HG03460 (cell line): Measurements from ENCODE around the gene GFPT2.

Experiments used
- ATAC-seq: cut with Tn5 transposase; IDR thresholded peaks from one replicate; pipeline ENCODE4 v1.9.1; 2021; ENCODE audit not compliant: unreplicated experiment

Gene GFPT2

GRCh38 chr5:180334751-180335613, 18.2 kb downstream of the GFPT2 start:
- ATAC-seq = no peak

- no peak for ATAC-seq
Observed at GRCh38 chr5:180334176-180334575, 19.0 kb downstream of the GFPT2 start.

- ATAC-seq = no peak
Observed at GRCh38 chr5:180333661-180334060, 19.5 kb downstream of the GFPT2 start.

GRCh38 chr5:180332861-180333260, 20.3 kb downstream of the GFPT2 start:
- ATAC-seq = no peak

GRCh38 chr5:180332051-180332517, 21.1 kb downstream of the GFPT2 start:
- no peak for ATAC-seq

- ATAC-seq = no peak
Observed at GRCh38 chr5:180331647-180331950, 21.5 kb downstream of the GFPT2 start.

GRCh38 chr5:180330810-180331646, 22.1 kb downstream of the GFPT2 start:
- ATAC-seq = no peak

GRCh38 chr5:180330270-180330648, 22.9 kb downstream of the GFPT2 start:
- ATAC-seq = no peak

GRCh38 chr5:180329606-180330269, 23.4 kb downstream of the GFPT2 start:
- ATAC-seq = no peak

GRCh38 chr5:180329138-180329435, 24.0 kb downstream of the GFPT2 start:
- ATAC-seq = no peak

- peak; percentile 85 for ATAC-seq
Observed at GRCh38 chr5:180328296-180329137, 24.6 kb downstream of the GFPT2 start.

GRCh38 chr5:180326989-180327565, 26.1 kb downstream of the GFPT2 start:
- ATAC-seq = no peak

- no peak for ATAC-seq
Observed at GRCh38 chr5:180324601-180324950, 28.6 kb downstream of the GFPT2 start.

GRCh38 chr5:180323941-180324600, 29.1 kb downstream of the GFPT2 start:
- no peak for ATAC-seq

GRCh38 chr5:180323160-180323559, 30.0 kb downstream of the GFPT2 start:
- no peak for ATAC-seq

GRCh38 chr5:180318456-180319089, 34.6 kb downstream of the GFPT2 start:
- no peak for ATAC-seq

GRCh38 chr5:180316586-180316985, 36.5 kb downstream of the GFPT2 start:
- ATAC-seq = no peak

GRCh38 chr5:180315762-180316212, 37.3 kb downstream of the GFPT2 start:
- ATAC-seq = no peak

GRCh38 chr5:180313677-180314505, 39.2 kb downstream of the GFPT2 start:
- ATAC-seq = no peak
